GM21515 (cell line): Measurements from ENCODE around the gene AGBL4.

Experiments used
- ATAC-seq: cut with Tn5 transposase; IDR thresholded peaks from one replicate; pipeline ENCODE4 v1.9.1; 2021; ENCODE audit not compliant: unreplicated experiment

Gene AGBL4

DNA sequence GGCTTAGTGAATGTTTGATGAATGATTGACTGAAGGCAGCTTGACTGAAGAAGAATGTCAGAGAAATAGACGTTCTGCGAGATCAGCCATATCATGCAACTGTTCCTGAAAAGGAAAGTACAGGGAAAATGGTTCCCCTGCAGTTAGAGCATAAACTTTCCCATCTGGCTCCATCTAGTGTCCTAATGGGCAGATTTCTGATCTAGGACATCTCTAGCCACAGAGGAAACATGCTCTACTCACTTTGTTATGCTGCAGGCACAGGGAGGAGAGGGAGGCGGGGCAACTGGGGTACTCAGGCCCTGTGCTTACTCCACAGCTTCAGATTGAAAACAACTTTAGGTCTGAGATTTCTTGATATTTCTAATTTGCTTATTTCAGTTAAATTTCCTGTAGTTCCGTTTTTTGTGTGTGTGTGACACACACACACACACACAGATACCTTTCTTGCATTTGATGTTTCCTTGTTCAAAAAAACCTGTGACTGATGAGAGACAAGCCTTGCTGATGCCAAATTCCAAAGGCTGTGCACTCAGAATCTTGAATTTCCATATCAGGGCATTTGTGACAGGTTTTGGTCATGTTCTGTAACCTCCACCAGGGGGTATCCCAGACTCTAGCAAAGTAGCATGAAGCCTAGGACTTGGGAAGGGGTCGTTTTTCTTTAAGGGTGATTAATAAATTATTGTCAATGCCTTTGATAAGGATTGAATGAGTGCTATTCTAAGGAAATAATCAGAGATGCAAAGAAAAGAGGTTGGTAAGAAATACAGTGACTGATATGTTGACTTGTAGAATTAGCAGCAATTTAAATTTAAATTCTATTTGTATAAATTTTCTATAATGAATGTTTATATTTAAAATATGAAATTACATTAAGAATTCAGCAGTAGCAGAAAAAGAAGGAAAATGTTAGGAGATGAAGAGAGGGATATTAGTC is 1107.4 kb downstream of the AGBL4 start:
- no peak for ATAC-seq

- ATAC-seq = no peak
Measured at GRCh38 chr1:48908606-48909005, 1115.1 kb downstream of the AGBL4 start.

GRCh38 chr1:48906729-48907128 is 1117.0 kb downstream of the AGBL4 start:
- ATAC-seq = no peak

- ATAC-seq = no peak
Measured at GRCh38 chr1:48906164-48906563, 1117.6 kb downstream of the AGBL4 start.

DNA sequence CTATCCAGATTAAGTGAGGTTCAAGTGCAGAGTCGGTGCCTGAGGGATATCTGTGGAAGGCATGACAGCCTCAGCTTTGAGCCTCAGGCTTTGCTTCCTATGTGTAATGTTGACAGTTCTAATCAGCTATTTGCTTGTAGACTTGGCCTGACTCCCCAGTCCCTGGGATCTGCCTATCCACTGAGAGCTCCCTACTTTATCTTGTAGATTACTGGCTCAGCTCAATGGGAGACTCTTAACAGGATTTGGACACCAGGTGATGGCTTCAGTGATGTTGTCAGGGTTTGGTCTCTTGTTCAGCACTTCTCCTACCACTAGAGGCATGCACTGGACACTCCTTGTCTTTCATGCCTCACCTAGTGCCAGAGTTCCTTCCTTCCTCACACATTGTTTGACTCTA is 1120.5 kb downstream of the AGBL4 start:
- no peak for ATAC-seq

GRCh38 chr1:48898894-48899293 is 1124.9 kb downstream of the AGBL4 start:
- no peak for ATAC-seq

DNA sequence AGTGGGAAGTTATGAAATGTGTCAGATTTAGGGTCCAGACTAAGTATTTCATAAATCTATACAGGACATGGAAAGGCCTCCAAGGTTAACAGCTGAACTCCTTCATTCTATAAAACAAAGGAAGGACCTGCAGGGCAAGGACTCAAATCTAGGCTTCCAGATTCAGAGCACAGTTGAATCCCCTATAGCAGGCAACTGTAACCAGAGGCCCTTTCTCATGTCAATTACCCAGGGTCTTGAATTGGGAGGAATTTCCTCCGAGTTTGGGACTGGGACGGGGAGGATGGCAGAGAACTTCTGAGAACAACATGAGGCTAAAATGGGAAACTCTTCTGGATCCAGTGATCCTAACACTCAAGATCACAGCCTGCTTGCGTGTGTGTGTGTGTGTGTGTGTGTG is 1134.1 kb downstream of the AGBL4 start:
- ATAC-seq = no peak

DNA sequence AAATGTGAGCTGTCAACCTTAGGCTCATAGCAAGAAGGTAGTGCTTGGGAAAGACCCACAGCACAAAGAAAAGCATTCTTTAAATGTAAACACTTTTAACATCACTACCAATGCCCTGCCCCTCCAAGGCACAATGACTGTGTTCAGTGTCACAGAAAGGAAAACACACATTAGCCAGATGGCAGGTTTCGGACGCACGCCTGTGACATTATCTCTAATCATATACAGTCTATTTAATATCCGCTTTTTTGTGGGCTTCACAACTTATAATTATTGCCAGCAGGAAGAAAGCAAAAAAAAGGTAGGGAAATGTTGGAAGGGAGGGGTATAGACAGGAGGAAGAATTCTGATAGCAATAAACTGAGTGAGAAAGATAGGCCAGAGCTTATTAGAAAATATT is 1134.7 kb downstream of the AGBL4 start:
- no peak for ATAC-seq

- ATAC-seq = no peak
Measured at GRCh38 chr1:48887796-48888195, 1136.0 kb downstream of the AGBL4 start.

DNA sequence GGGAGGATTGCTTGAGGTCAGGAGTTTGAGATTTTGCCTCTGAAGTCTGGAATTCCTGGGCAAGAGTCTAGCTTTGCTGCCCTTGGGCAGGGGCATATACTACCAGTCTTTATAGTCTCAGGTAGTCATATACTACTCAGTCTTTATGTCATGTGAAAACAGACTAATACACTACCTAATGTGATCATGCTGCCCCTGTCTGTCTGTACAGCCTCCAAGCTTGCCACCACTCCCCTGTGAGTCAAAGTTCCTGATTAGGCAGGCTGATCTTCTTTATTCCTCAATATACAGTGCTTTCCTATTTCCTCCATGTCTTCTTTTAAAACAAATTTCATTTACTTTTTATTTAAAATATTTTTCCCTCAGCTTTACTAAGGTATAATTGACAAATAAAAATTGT is 1141.7 kb downstream of the AGBL4 start:
- ATAC-seq = no peak

- ATAC-seq = no peak
Measured at GRCh38 chr1:48878191-48878940, 1145.4 kb downstream of the AGBL4 start.

DNA sequence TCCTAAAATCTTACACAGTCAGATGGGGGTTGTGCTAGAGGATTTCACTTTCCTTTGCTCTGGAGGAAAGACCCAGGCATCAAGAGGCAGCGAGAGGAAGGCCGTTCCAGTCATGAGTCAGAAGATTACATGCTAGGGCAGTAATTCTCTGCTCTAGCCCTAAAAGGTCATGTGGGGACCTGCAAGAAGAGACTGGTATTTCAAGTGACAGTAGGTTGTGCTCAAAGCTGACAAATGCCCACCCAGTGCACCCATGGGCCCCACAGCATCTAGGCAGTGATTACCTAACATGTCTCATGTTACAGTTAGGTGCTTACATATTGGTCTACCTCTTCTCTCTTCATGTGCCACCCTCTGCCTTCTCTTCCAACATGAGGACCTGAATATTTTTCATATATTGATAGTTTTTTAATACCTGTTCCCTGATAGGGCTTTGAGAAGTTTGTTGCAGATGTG is 1147.4 kb downstream of the AGBL4 start:
- ATAC-seq = no peak

GRCh38 chr1:48875552-48876329 is 1148.0 kb downstream of the AGBL4 start:
- ATAC-seq = no peak

- ATAC-seq = no peak
Measured at GRCh38 chr1:48873944-48874343, 1149.8 kb downstream of the AGBL4 start.

DNA sequence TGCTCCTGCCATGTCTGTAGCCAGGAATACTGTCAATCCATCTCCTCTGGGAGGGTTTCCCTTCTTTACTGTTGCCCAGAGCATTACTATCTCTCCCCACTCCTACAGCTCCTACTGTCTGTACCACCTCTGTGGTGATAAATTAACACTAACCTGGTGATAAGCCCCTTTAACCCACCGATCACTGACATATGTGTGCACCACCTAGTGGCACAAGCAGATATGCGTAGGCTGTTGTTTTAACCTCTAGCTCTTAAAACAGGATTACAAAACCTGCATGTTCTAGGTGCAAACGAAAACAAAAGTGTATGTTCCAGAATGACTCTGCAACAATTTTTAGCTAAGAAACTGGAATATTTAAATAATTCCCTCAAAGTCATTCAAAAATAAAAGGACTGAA is 1153.2 kb downstream of the AGBL4 start:
- no peak for ATAC-seq

GRCh38 chr1:48869116-48869893 is 1154.4 kb downstream of the AGBL4 start:
- no peak for ATAC-seq

DNA sequence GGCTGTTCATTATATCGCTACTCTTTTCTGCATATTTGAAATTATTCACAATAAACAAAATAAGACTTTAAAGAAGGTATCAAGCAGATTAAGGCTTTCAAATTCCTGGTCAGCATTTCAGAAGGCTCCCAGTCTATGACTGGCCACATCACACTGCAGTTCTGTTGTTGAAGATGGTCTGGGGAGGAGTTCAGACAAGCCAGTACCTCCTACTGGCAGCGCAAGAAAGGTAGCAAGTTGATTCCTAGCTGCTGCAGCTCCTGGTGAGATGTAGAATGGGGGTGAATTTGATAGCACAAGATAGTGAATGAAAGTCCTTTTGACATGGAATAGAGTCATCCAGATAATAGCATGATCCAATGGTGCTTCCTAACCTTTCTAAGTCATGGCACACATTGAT is 1158.8 kb downstream of the AGBL4 start:
- ATAC-seq = no peak

DNA sequence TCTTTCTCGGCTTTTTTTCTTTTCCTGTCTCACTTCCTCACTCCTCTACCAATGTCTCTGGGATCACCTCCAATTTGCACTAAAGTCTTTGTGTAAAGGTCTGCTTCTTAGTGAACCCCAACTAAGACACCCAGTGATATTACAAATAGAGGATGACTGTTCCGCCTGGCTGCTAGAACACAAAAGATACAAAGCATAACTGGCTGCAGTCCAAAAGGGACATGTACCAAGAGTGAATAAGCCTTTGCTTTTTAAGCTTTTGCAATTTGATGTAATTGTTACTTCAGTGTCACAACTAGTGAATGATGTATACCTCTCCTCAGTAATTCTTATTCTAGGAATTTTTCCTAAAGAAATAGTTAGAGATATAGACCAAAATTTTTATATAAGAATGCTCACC is 1164.3 kb downstream of the AGBL4 start:
- ATAC-seq = no peak

- ATAC-seq = no peak
Measured at GRCh38 chr1:48858200-48858920, 1165.4 kb downstream of the AGBL4 start.

DNA sequence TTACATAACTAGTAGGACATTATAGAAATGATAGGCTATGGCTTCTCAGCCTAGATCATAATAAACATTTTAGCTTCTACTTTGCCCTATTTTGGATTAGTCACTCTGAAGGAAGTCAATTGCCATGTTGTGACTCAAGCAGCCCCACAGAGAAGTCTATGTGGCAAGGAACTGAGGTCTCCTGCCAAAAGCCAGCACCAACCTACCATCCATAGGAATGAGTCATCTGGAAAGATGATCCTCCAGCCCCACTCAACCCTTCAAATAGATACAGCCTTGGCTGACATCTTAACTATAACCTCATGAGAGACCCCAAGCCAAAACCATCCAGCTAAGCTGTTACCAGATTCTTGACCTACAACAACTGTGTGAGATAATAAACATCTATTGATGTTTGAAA is 1170.7 kb downstream of the AGBL4 start:
- ATAC-seq = no peak
